Measurements from ENCODE around the gene ZNF746.

ZNF746 gene

DNA sequence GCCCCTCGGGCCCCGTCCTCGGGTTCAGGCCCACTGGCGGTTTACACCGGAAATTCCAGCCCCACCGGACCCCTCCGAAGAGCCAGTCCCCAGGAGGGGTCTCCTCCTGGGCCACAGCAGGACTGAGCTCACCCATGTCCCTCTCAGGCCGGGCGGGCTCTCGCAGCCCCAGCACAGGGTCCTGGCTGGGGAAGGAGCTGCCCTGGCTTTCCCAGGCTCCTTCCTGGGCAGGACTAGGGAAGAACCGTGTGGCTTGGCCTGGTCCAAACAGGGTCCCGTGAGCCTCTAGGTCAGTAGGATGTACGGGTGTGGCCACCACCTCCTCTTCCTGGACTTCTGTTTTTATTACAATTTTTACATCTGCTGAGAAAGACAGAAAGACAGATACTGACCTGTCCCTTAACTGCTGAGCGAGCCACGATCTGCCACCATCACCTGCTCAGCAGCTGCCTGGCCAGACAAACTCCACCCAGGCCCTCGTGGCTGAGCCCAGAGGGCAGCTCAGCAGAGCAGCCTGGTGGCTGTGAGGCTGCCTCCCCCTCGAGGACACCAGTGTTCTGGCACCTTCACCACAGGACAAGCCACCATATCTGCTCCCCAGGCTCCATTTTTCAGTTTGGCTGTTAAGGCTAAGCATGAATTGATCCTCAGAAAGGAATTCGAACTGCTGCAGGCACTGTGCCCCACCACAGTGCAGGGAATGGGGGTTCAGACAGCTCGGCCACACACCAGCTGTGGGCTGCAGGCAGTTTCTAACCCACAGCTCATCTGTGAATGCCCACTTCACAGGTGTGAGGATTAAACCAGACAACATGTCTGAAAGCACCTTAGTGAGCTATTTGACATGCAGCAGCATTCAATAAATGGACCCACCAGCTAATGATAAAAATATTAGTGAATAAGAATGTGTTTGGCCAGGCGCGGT lies 22.2 kb downstream of the ZNF746 start:
- H3K23ac ChIP-seq (ENCODE audit: low read depth, low read length, poor library complexity) = no peak overlapping the region
- H2BK15ac ChIP-seq (ENCODE audit: low read length) = no peak overlapping the region
- H3K27ac ChIP-seq (replicated peaks; ENCODE audit: low read length) = no peak overlapping the region
- no peak overlapping the region for H4K8ac ChIP-seq (ENCODE audit: low read depth, low read length)
- no peak overlapping the region for H3K4ac ChIP-seq (ENCODE audit: low read length)
- DNase-seq (ENCODE audit: low spot score) = no peak
- no peaks in the 10 kb centered on the region for H3K4me1 ChIP-seq (ENCODE audit: control insufficient read depth in 2 of 2, insufficient read depth in 1 of 2, low read depth in 1 of 2, low read length in 2 of 2)
- H4K91ac ChIP-seq (ENCODE audit: low read depth, low read length, poor library complexity) = no peak overlapping the region
- no peak overlapping the region for H2AK5ac ChIP-seq (ENCODE audit: low read depth, low read length)
- H3K4me3 ChIP-seq (ENCODE audit: low read length in 2 of 2) = no peak overlapping the region
- H2BK12ac ChIP-seq (ENCODE audit: low read length) = no peak overlapping the region
- H3K18ac ChIP-seq (ENCODE audit: low read length) = no peak overlapping the region
- no peak overlapping the region for H3K14ac ChIP-seq (ENCODE audit: low read length)
- H3K79me1 ChIP-seq (ENCODE audit: low read depth, low read length) = peaks cover 9% of the 10 kb centered on the region
- no CpG with 5 or more reads among the region's 21 CpGs for WGBS, 2 donors (ENCODE audit: extremely low coverage in 2 of 2, insufficient read length in 2 of 2, insufficient replicate concordance in 1 of 2)
- H2AFZ ChIP-seq (ENCODE audit: low read length) = no peak overlapping the region
- H2BK5ac ChIP-seq (ENCODE audit: low read length) = no peak overlapping the region
- no peak overlapping the region for H2BK120ac ChIP-seq (ENCODE audit: low read depth, low read length)
- peaks cover 15 to 30% of the 10 kb centered on the region in 2 donors for H3K9me3 ChIP-seq (replicated peaks in 1 of 2; ENCODE audit: control insufficient read depth in 2 of 2, insufficient read depth in 1 of 2, low read depth in 1 of 2, low read length in 2 of 2)
- H3K36me3 ChIP-seq (replicated peaks in 1 of 2; ENCODE audit: control insufficient read depth in 2 of 2, insufficient read depth in 2 of 2, low read length in 2 of 2) = peaks cover 43 to 91% of the 10 kb centered on the region in 2 donors
- no peak overlapping the region for H3K4me2 ChIP-seq (ENCODE audit: insufficient read depth, low read length, poor library complexity, severe bottlenecking)
- no peaks in the 10 kb centered on the region for H3K27me3 ChIP-seq (ENCODE audit: control insufficient read depth in 3 of 3, insufficient read depth in 3 of 3, low read depth in 1 of 3, low read length in 3 of 3)
- no peak overlapping the region for H3K9ac ChIP-seq (ENCODE audit: low read depth, low read length, poor library complexity)

- no peak for DNase-seq (ENCODE audit: low spot score)
- Histone ChIP-seq H3K23ac (ENCODE audit: low read depth, low read length, poor library complexity) (no peak overlapping the region), H2BK5ac (ENCODE audit: low read length) (no peak overlapping the region), H2AK5ac (ENCODE audit: low read depth, low read length) (no peak overlapping the region), H3K27ac (replicated peaks; ENCODE audit: low read length) (no peak overlapping the region), H2AFZ (ENCODE audit: low read length) (no peak overlapping the region), H3K4me2 (ENCODE audit: insufficient read depth, low read length, poor library complexity, severe bottlenecking) (no peak overlapping the region), H3K4me1 (ENCODE audit: control insufficient read depth in 2 of 2, insufficient read depth in 1 of 2, low read depth in 1 of 2, low read length in 2 of 2) (no peaks in the 10 kb centered on the region), H3K14ac (ENCODE audit: low read length) (no peak overlapping the region), H3K9ac (ENCODE audit: low read depth, low read length, poor library complexity) (peak overlapping the region; percentile 21), H3K4me3 (ENCODE audit: low read length in 2 of 2) (no peak overlapping the region), H4K8ac (ENCODE audit: low read depth, low read length) (no peak overlapping the region), H3K4ac (ENCODE audit: low read length) (no peak overlapping the region), H2BK12ac (ENCODE audit: low read length) (no peak overlapping the region), H4K91ac (ENCODE audit: low read depth, low read length, poor library complexity) (no peak overlapping the region), H3K27me3 (ENCODE audit: control insufficient read depth in 3 of 3, insufficient read depth in 3 of 3, low read depth in 1 of 3, low read length in 3 of 3) (no peaks in the 10 kb centered on the region), H2BK120ac (ENCODE audit: low read depth, low read length) (no peak overlapping the region), H2BK15ac (ENCODE audit: low read length) (no peak overlapping the region), H3K79me1 (ENCODE audit: low read depth, low read length) (peaks cover 7% of the 10 kb centered on the region), H3K9me3 (replicated peaks in 1 of 2; ENCODE audit: control insufficient read depth in 2 of 2, insufficient read depth in 1 of 2, low read depth in 1 of 2, low read length in 2 of 2) (peaks cover 14 to 24% of the 10 kb centered on the region in 2 donors), H3K18ac (ENCODE audit: low read length) (no peak overlapping the region), H3K36me3 (replicated peaks in 1 of 2; ENCODE audit: control insufficient read depth in 2 of 2, insufficient read depth in 2 of 2, low read length in 2 of 2) (peaks cover 39 to 82% of the 10 kb centered on the region in 2 donors)
- WGBS, 2 donors (ENCODE audit: extremely low coverage in 2 of 2, insufficient read length in 2 of 2, insufficient replicate concordance in 1 of 2) = no CpG with 5 or more reads among the region's 77 CpGs
Measured at GRCh38 chr7:149474309-149475120, 23.1 kb downstream of the ZNF746 start.

DNA sequence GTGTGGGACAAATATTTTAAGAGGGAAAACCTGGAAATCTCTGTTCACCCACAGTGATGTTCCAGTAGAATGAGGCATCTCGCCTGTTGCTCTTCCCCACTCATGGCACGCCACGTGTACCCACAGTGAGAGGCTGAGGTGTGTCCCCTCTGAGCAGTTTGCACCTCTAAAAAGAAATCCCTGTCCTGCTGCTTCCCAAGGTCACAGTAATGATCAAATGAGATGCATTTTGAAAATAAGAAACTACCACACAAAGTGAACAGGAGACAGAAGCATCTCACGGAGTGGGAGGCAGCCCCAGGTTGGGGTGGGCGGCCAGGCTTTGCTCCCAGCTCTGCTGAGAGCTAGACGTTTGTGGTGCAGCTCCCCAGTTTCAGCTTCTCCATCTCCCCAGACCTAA lies 24.4 kb downstream of the ZNF746 start:
- Histone ChIP-seq H3K23ac (ENCODE audit: low read depth, low read length, poor library complexity) (no peak overlapping the region), H3K4me2 (ENCODE audit: insufficient read depth, low read length, poor library complexity, severe bottlenecking) (no peak overlapping the region), H2BK12ac (ENCODE audit: low read length) (no peak overlapping the region), H3K4ac (ENCODE audit: low read length) (no peak overlapping the region), H3K79me1 (ENCODE audit: low read depth, low read length) (peaks cover 7% of the 10 kb centered on the region), H2AFZ (ENCODE audit: low read length) (no peak overlapping the region), H4K8ac (ENCODE audit: low read depth, low read length) (no peak overlapping the region), H3K9ac (ENCODE audit: low read depth, low read length, poor library complexity) (no peak overlapping the region), H3K18ac (ENCODE audit: low read length) (no peak overlapping the region), H2BK15ac (ENCODE audit: low read length) (no peak overlapping the region), H3K4me1 (ENCODE audit: control insufficient read depth in 2 of 2, insufficient read depth in 1 of 2, low read depth in 1 of 2, low read length in 2 of 2) (no peaks in the 10 kb centered on the region), H3K27ac (replicated peaks; ENCODE audit: low read length) (no peak overlapping the region), H3K27me3 (ENCODE audit: control insufficient read depth in 3 of 3, insufficient read depth in 3 of 3, low read depth in 1 of 3, low read length in 3 of 3) (no peaks in the 10 kb centered on the region), H2BK120ac (ENCODE audit: low read depth, low read length) (no peak overlapping the region), H3K4me3 (ENCODE audit: low read length in 2 of 2) (no peak overlapping the region), H3K36me3 (replicated peaks in 1 of 2; ENCODE audit: control insufficient read depth in 2 of 2, insufficient read depth in 2 of 2, low read length in 2 of 2) (peaks cover 37 to 70% of the 10 kb centered on the region in 2 donors), H3K9me3 (replicated peaks in 1 of 2; ENCODE audit: control insufficient read depth in 2 of 2, insufficient read depth in 1 of 2, low read depth in 1 of 2, low read length in 2 of 2) (peaks cover 11 to 12% of the 10 kb centered on the region in 2 donors), H4K91ac (ENCODE audit: low read depth, low read length, poor library complexity) (no peak overlapping the region), H2AK5ac (ENCODE audit: low read depth, low read length) (no peak overlapping the region), H2BK5ac (ENCODE audit: low read length) (no peak overlapping the region), H3K14ac (ENCODE audit: low read length) (no peak overlapping the region)
- no peak for DNase-seq (ENCODE audit: low spot score)
- no CpG with 5 or more reads among the region's 6 CpGs for WGBS, 2 donors (ENCODE audit: extremely low coverage in 2 of 2, insufficient read length in 2 of 2, insufficient replicate concordance in 1 of 2)
